Gastroesophageal sphincter (tissue), 3 donors: ENCODE data around the gene STXBP1.

Source experiments
- CTCF ChIP-seq, 4 experiments: fragments of 200-600 bp in 2 of 4; fragments of 450-650 bp in 2 of 4; sonication (generic) in 1 of 4; IDR thresholded peaks; one replicate each; pipeline ENCODE4 v1.5.1; 2017 to 2019; ENCODE audit warnings: antibody characterized with exemption in 4 of 4, mild to moderate bottlenecking in 2 of 4, moderate library complexity in 2 of 4
- EP300 ChIP-seq: sonication (generic); formaldehyde crosslinking; IDR thresholded peaks from one replicate; pipeline ENCODE4 v1.6.1; 2017; ENCODE audit warnings: antibody characterized with exemption, mild to moderate bottlenecking

GRCh38 chr9:127634021-127634420, 21.9 kb downstream of the STXBP1 start:
- TF ChIP-seq CTCF (IDR thresholded peaks at IDR 0.05) (no peak), EP300 (no peak)
